Activated T-helper 17 cell treated with anti-CD3 and anti-CD28 coated beads, Interleukin-2, amount 50 U/mL, for 72 hours (primary cell): ENCODE data around the gene OLFM2. TPM values are rescaled to one million over a fixed set of nuclear protein-coding genes. Genes with fewer than 3 reads are reported as not detected.

Experiments
- total RNA-seq, 2 donors: library from RNA; stranded (reverse); gene quantifications; one replicate each; pipeline ENCODE4 v1.2.3, GENCODE V29; 2022

The OLFM2 gene
- total RNA-seq, 2 donors from 2014 or later = 1.6 to 7.4 TPM

Other genes starting within 250 kb of the OLFM2 start
- gene ZNF846, start 167.8 kb downstream of the OLFM2 start, total RNA-seq = 1 to 10 TPM; 3.8 to 8.4 TPM
- gene FBXL12, start 117.4 kb downstream of the OLFM2 start, total RNA-seq = 10 to 100 TPM; 23.6 to 27.2 TPM
- 100 to 1,000 TPM; 247 to 395 TPM for gene UBL5, start 108.6 kb downstream of the OLFM2 start, total RNA-seq
- 10 to 100 TPM; 62.0 to 93.1 TPM for gene PIN1, start 101.2 kb downstream of the OLFM2 start, total RNA-seq
- 10 to 100 TPM in 1 of 2 donors, 1 to 10 TPM in 1; 6.1 to 32.1 TPM for gene COL5A3, start 74.0 kb upstream of the OLFM2 start, total RNA-seq
- gene RDH8, start 77.0 kb upstream of the OLFM2 start, total RNA-seq = under 1 TPM in 1 of 2 donors, not detected in 1; 0.26 TPM
- gene SHFL, start 149.8 kb upstream of the OLFM2 start, total RNA-seq = 10 to 100 TPM; 52.5 to 65.0 TPM
- 10 to 100 TPM in 1 of 2 donors, 1 to 10 TPM in 1; 5.7 to 47.0 TPM for gene ANGPTL6, start 166.2 kb upstream of the OLFM2 start, total RNA-seq
- 100 to 1,000 TPM; 205 to 372 TPM for gene PPAN, start 169.8 kb upstream of the OLFM2 start, total RNA-seq
- gene P2RY11, start 175.2 kb upstream of the OLFM2 start, total RNA-seq = 100 to 1,000 TPM; 114 to 237 TPM
- gene EIF3G, start 183.4 kb upstream of the OLFM2 start, total RNA-seq = 100 to 1,000 TPM; 174 to 235 TPM